Cerebellar nuclear complex (tissue), 1 donor: ENCODE results near the gene MYLK2.
A peak's percentile ranks its signal among the peaks of the same experiment; 100 is the strongest.

Experiments
- DNase-seq, 2 experiments: peaks; one replicate each; lab custom pipeline; 2025; lab: John Stamatoyannopoulos, UW

MYLK2 gene

GRCh38 chr20:31872406-31872805 lies 53.2 kb downstream of the MYLK2 start:
- DNase-seq: no peak

DNA sequence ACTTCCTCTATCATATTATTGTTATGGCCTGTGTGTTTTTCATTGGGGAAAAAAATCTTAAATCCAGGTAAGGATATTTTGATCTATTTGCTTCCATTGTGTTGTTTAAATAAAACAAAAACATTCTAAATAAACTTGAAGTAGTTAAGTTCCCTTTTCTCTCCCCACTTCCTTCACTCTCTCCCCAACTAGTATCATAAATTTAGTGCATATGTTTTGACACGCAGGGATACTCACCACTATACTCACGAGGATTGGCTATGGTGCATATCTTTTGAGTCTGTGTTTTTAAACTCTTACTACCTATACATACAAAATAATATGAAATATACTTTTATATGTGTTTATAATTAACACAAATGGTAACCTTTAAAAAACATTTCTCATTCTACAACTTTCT lies 56.5 kb downstream of the MYLK2 start:
- no peak for DNase-seq

DNA sequence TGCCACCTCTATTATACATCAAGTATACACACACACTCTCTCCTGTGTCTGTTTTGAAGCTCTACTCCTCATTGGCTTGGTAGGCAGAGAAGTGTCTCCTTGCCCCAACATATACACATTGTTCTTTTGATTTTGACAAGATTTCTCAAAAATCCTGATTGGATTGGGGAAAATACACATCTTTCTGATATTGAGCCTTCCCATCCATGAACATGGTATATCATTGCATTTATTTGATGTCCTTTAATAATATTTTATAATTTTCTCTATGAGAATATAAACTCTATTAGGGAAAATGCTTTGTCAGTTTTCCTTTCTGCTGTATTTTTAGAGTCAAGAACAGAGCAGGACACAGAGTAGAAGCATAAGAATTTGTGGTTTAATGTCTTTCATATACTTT lies 58.5 kb downstream of the MYLK2 start:
- no peak for DNase-seq

DNA sequence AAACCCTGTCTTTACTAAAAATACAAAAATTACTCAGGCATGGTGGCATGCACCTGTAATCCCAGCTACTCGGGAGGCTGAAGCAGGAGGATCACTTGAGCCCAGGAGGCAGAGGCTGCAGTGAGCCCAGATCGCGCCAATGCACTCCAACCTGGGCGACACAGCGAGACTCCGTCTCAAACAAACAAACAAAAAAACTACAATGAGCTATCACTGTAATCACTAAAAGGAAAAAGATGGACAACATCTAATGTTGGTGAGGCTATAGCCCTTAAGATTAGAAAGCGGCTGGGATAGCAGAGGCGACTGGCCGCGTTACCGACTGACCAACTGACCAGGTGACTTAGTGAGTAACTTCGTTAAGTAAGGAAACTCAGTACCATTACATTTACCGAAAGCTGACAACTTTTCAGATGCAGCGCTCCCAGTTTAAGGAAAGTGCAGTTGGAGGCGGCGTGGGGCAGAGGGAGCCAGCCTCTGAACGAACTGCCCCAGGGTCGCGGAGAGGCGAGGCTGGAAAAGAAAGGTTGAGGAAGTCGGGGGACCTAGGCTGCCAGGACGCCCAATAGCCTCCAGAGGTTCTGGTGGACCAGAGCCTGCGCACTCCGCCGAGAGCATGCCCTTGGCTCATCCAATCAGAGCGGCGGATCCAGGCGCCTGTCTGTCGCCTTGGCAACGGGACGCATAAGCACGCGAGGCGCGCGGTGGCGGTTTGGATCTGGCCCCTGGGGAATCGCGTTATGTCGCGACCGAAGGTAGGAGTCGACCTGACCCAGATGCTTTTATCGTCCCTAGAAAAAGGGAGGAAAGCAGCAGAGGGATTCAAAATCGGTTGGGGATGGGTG lies 60.2 kb downstream of the MYLK2 start:
- peak; percentile 1 to 41 for DNase-seq

- DNase-seq: no peak
These were observed 62.8 kb downstream of the MYLK2 start for GRCh38 chr20:31881945-31882344.

DNA sequence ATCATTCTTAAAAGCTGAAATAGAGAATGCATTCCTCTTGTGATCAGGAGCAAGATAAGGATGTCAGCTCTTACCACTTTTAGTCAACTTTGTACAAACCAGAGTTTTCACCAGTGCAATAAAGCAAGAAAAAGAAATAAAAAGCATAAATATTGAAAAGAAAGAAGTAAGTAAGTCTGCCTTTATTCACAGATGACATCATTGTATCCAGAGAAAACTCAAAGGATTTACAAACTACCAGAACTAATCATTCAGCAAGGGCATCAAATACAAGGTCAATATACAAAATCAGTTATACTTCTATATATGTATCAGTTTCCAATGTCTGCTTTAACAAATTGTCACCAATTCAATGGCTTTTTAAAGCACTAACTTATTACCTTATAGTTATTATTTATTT lies 64.7 kb downstream of the MYLK2 start:
- DNase-seq: no peak
